Colonic mucosa (tissue), 4 donors: ENCODE measurements around the gene CCSER2. TPM values are rescaled to one million over a fixed set of nuclear protein-coding genes. Genes with fewer than 3 reads are reported as not detected.

Source experiments
- DNase-seq: peaks from one replicate; pipeline ENCODE4 v3.0.0-alpha.2; 2020
- H3K27ac ChIP-seq: fragments of 200-600 bp; one replicate; pipeline ENCODE4 v1.8.0; 2021
- H3K27me3 ChIP-seq: fragments of 200-600 bp; one replicate; pipeline ENCODE4 v1.8.0; 2021
- H3K36me3 ChIP-seq: fragments of 200-600 bp; one replicate; pipeline ENCODE4 v1.8.0; 2021
- H3K4me1 ChIP-seq: fragments of 200-600 bp; one replicate; pipeline ENCODE4 v1.8.0; 2021; ENCODE audit warnings: mild to moderate bottlenecking
- H3K4me3 ChIP-seq: fragments of 200-600 bp; one replicate; pipeline ENCODE4 v1.8.0; 2021
- H3K9ac ChIP-seq, 2 donors: one replicate each; pipeline ENCODE4 v1.7.0; 2013; ENCODE audit warnings: control low read depth in 2 of 2, low read depth in 2 of 2, low read length in 2 of 2
- H3K9me3 ChIP-seq: fragments of 200-600 bp; one replicate; pipeline ENCODE4 v1.8.0; 2021
- CTCF ChIP-seq: fragments of 200-600 bp; IDR thresholded peaks from one replicate; pipeline ENCODE4 v1.8.0; 2022; ENCODE audit warnings: antibody characterized with exemption, mild to moderate bottlenecking
- intact Hi-C: fragments of 100-400 bp; cut with DNase I; formaldehyde crosslinking; loops from one replicate; pipeline ENCODE4 v1.14.1; 2022
- total RNA-seq, 2 donors: library from RNA; stranded (reverse); fragmentation: NEBNext Ultra II Directional in 1 of 2; extraction: Animal tissue kit (Norgen Biotek cat#: 25700) in 1 of 2; gene quantifications; one replicate each; pipeline ENCODE4 v1.2.1, GENCODE V29; 2021
- donor health status: healthy.
- donor health status: DM: no; HTN: no; CAD: no.
- donor health status: DM: no; HTN: no; CAD: no.

The CCSER2 gene
- total RNA-seq, 2 donors from 2014 or later = 33.7 to 64.5 TPM

- Histone ChIP-seq H3K36me3 (no peaks in the 10 kb centered on the region), H3K4me1 (no peaks in the 10 kb centered on the region), H3K27ac (no peak overlapping the region), H3K9ac (no peak overlapping the region), H3K4me3 (no peak overlapping the region), H3K9me3 (no peaks in the 10 kb centered on the region), H3K27me3 (no peaks in the 10 kb centered on the region)
- TF ChIP-seq CTCF = no peak
- intact Hi-C loops = no loop called here
- DNase-seq = no peak
Observed at GRCh38 chr10:84290235-84290634, 38.2 kb upstream of the CCSER2 start.

GRCh38 chr10:84291384-84291783, 37.0 kb upstream of the CCSER2 start:
- Histone ChIP-seq H3K36me3 (no peaks in the 10 kb centered on the region), H3K27me3 (no peaks in the 10 kb centered on the region), H3K9me3 (no peaks in the 10 kb centered on the region), H3K4me3 (no peak overlapping the region), H3K9ac (no peak overlapping the region), H3K27ac (no peak overlapping the region), H3K4me1 (no peaks in the 10 kb centered on the region)
- DNase-seq = no peak
- intact Hi-C loops = no loop called here
- no peak for TF ChIP-seq CTCF

- intact Hi-C loops = no loop called here
- Histone ChIP-seq H3K4me3 (no peak overlapping the region), H3K36me3 (no peaks in the 10 kb centered on the region), H3K9me3 (no peaks in the 10 kb centered on the region), H3K9ac (no peak overlapping the region), H3K27me3 (no peaks in the 10 kb centered on the region), H3K27ac (no peak overlapping the region), H3K4me1 (no peaks in the 10 kb centered on the region)
- DNase-seq = no peak
- no peak for TF ChIP-seq CTCF
Observed at GRCh38 chr10:84292502-84292901, 35.9 kb upstream of the CCSER2 start.

- Histone ChIP-seq H3K9ac (no peak overlapping the region), H3K9me3 (no peaks in the 10 kb centered on the region), H3K36me3 (no peaks in the 10 kb centered on the region), H3K4me1 (no peaks in the 10 kb centered on the region), H3K4me3 (no peak overlapping the region), H3K27ac (no peak overlapping the region), H3K27me3 (no peaks in the 10 kb centered on the region)
- intact Hi-C loops = no loop called here
- TF ChIP-seq CTCF = no peak
- no peak for DNase-seq
Observed at GRCh38 chr10:84293171-84293570, 35.2 kb upstream of the CCSER2 start.

- DNase-seq = no peak
- no peak overlapping the region for H3K4me3 ChIP-seq
- intact Hi-C loops = no loop called here
- no peak overlapping the region for H3K9ac ChIP-seq
- H3K27ac ChIP-seq = no peak overlapping the region
- H3K27me3 ChIP-seq = no peaks in the 10 kb centered on the region
- no peaks in the 10 kb centered on the region for H3K4me1 ChIP-seq
- no peaks in the 10 kb centered on the region for H3K9me3 ChIP-seq
- TF ChIP-seq CTCF = no peak
- H3K36me3 ChIP-seq = no peaks in the 10 kb centered on the region
Observed at GRCh38 chr10:84293574-84294016, 34.8 kb upstream of the CCSER2 start.
